Measurements from ENCODE around the gene MT1F. TPM values are rescaled to one million over a fixed set of nuclear protein-coding genes. Genes with fewer than 3 reads are reported as not detected.

MT1F gene
- polyA plus RNA-seq, result 1.5 to 4.1 TPM (median 2.3 TPM) in 3 replicates
- not detected for polyA plus RNA-seq (2011; ENCODE audit: low read depth)
- polyA plus RNA-seq (2011; cell fraction: cytosol; rRNA removed), result 1.7 and 3.3 TPM in 2 replicates
- 0.90 and 1.1 TPM in 2 replicates for polyA plus RNA-seq (2011; cell fraction: nucleus; rRNA removed)
- 1.7 and 6.5 TPM in 2 replicates for polyA plus RNA-seq (2012; ENCODE audit: low replicate concordance)
- polyA minus RNA-seq, result 0.79 to 4.8 TPM (median 2.5 TPM) in 3 replicates
- polyA minus RNA-seq (2011; cell fraction: cytosol; rRNA and poly(A)+ RNA removed), result 4.2 TPM
- polyA minus RNA-seq (2011; cell fraction: nucleus; rRNA and poly(A)+ RNA removed), result 0.74 TPM in 1 of 2 replicates, not detected in the other

DNA sequence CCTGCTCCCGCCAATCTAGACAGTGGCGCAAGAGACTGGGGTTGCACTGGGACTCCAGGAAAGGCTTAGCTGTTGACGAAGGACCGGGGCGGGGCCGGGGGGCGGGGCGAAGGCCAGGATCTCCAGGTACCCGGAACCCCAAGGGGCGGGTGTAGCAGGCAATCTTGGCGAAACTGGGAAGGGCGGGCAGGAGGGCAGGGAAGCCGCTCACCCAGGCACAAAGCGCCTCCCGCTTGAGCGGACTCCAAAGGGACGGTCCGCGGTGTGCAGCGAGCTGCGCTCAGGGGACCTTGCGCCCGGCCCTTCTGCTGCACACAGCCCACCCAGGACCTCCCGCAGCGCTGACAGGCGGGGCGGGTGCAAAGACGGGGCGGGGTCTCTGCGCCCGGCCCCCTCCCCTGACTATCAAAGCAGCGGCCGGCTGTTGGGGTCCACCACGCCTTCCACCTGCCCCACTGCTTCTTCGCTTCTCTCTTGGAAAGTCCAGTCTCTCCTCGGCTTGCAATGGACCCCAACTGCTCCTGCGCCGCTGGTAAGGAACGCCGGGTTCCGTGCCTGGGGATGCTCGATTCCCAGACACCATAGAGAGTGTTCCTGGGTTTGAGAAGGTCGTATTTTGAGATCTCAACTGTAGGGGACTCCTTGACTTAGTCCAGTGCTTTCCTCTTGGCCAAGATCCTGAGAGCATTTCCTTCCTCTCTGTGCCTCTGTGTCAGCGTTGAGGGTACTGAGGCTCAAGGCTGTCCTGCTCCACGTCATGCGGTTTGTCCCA lies at the start of gene MT1F:
Gene MT1F, plus strand, starts transcription at position 405 of the 772 bp plus-strand sequence. Its CDS starts 100 bp downstream, at position 505.
- Histone ChIP-seq H3K36me3 (ENCODE audit: control insufficient read depth in 2 of 2, extremely low read depth in 1 of 2, insufficient read depth in 2 of 2, low read length in 2 of 2) (no peaks in the 10 kb centered on the region), H2AFZ (ENCODE audit: control insufficient read depth, low read length) (peak within 1 kb of the TSS; percentile 81), H3K4me3 (ENCODE audit: control insufficient read depth in 2 of 3, extremely low read depth in 1 of 3, insufficient read depth in 2 of 3, low read depth in 1 of 3, low read length in 3 of 3) (peak within 1 kb of the TSS; percentile 55 to 65 (median 59)), H3K4me2 (ENCODE audit: control insufficient read depth, extremely low read depth, insufficient read depth, low read depth, low read length) (peak within 1 kb of the TSS; percentile 79), H3K27me3 (ENCODE audit: control insufficient read depth, extremely low read depth, insufficient read depth, low read length) (peaks cover 19% of the 10 kb centered on the region), H3K9me1 (ENCODE audit: control insufficient read depth, extremely low read depth, insufficient read depth, low read length) (no peaks in the 10 kb centered on the region), H3K27ac (ENCODE audit: control insufficient read depth, insufficient read depth, low read length) (no peak within 1 kb of the TSS), H3K9ac (ENCODE audit: control insufficient read depth, extremely low read depth, insufficient read depth, low read length) (peak within 1 kb of the TSS; percentile 43), H4K20me1 (ENCODE audit: control insufficient read depth, extremely low read depth, insufficient read depth, low read length) (no peaks in the 10 kb centered on the region), H3K79me2 (ENCODE audit: control insufficient read depth, insufficient read depth, low read length) (no peaks in the 10 kb centered on the region), H3K4me1 (ENCODE audit: control insufficient read depth, extremely low read depth, insufficient read depth, low read length) (peaks cover 6% of the 10 kb centered on the region), H3K9me3 (ENCODE audit: control insufficient read depth, low read depth, low read length) (no peaks in the 10 kb centered on the region)
- DNase-seq (ENCODE audit: low read depth, low spot score) (peak; percentile 53), FAIRE-seq (peak; percentile 86)
- dilution Hi-C loops (cut with MboI; ENCODE audit: extremely low pct_ligation_motif_present, low sequenced_read_pairs), result no loop called here
- TF ChIP-seq EZH2 (IDR thresholded peaks at IDR 0.05; ENCODE audit: low read length), result no peak
- TF ChIP-seq, protein P1, sequence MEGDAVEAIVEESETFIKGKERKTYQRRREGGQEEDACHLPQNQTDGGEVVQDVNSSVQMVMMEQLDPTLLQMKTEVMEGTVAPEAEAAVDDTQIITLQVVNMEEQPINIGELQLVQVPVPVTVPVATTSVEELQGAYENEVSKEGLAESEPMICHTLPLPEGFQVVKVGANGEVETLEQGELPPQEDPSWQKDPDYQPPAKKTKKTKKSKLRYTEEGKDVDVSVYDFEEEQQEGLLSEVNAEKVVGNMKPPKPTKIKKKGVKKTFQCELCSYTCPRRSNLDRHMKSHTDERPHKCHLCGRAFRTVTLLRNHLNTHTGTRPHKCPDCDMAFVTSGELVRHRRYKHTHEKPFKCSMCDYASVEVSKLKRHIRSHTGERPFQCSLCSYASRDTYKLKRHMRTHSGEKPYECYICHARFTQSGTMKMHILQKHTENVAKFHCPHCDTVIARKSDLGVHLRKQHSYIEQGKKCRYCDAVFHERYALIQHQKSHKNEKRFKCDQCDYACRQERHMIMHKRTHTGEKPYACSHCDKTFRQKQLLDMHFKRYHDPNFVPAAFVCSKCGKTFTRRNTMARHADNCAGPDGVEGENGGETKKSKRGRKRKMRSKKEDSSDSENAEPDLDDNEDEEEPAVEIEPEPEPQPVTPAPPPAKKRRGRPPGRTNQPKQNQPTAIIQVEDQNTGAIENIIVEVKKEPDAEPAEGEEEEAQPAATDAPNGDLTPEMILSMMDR (optimal IDR thresholded peaks at IDR 0.05 in 1 of 3, IDR thresholded peaks at IDR 0.05 in 1 of 3, conservative IDR thresholded peaks at IDR 0.05 in 1 of 3; ENCODE audit: extremely low read depth in 1 of 3, insufficient read depth in 2 of 3, low read length in 3 of 3), result peak in 1 of 3 experiments; percentile 17

DNA sequence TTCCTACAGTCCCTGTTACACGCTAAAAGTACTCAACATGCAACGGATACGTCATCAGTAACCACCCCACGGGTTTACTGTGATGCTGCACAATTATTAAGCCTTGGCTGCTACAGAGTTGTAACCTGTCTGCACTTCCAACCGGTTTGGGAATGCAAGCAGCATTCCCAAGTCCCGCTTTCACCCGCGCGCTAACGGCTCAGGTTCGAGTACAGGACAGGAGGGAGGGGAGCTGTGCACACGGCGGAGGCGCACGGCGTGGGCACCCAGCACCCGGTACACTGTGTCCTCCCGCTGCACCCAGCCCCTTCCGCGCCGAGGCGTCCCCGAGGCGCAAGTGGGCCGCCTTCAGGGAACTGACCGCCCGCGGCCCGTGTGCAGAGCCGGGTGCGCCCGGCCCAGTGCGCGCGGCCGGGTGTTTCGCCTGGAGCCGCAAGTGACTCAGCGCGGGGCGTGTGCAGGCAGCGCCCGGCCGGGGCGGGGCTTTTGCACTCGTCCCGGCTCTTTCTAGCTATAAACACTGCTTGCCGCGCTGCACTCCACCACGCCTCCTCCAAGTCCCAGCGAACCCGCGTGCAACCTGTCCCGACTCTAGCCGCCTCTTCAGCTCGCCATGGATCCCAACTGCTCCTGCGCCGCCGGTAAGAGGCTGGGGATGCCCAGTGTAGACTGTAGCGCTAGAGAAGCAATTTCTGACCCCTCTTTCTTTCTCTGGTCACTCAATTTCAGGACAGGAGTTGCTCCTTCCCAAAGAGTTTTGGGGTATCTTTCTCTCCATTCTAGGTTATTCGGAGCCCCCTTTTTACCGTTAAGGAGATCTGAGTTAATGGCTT lies 49.5 kb upstream of the MT1F start, which contains the start of gene MT2A:
Gene MT2A, plus strand, starts transcription at position 542 of the 833 bp plus-strand sequence. Its CDS starts 72 bp downstream, at position 614.
- no peak for FAIRE-seq
- H3K79me2 ChIP-seq (ENCODE audit: control insufficient read depth, insufficient read depth, low read length), result no peaks in the 10 kb centered on the region
- no peaks in the 10 kb centered on the region for H3K9me1 ChIP-seq (ENCODE audit: control insufficient read depth, extremely low read depth, insufficient read depth, low read length)

More for the DNA sequence above, 49.5 kb upstream of the MT1F start, which contains the start of gene MT2A:
- TF ChIP-seq EZH2 (IDR thresholded peaks at IDR 0.05; ENCODE audit: low read length), result no peak
- TF ChIP-seq, protein P1 (optimal IDR thresholded peaks at IDR 0.05 in 1 of 3, IDR thresholded peaks at IDR 0.05 in 1 of 3, conservative IDR thresholded peaks at IDR 0.05 in 1 of 3; ENCODE audit: extremely low read depth in 1 of 3, insufficient read depth in 2 of 3, low read length in 3 of 3), result no peak
- peak within 1 kb of the TSS; percentile 79 for H3K9ac ChIP-seq (ENCODE audit: control insufficient read depth, extremely low read depth, insufficient read depth, low read length)
- H3K9me3 ChIP-seq (ENCODE audit: control insufficient read depth, low read depth, low read length), result no peaks in the 10 kb centered on the region
- DNase-seq (ENCODE audit: low read depth, low spot score), result peak; percentile 94
- no peak within 1 kb of the TSS for H2AFZ ChIP-seq (ENCODE audit: control insufficient read depth, low read length)
- no peaks in the 10 kb centered on the region for H3K36me3 ChIP-seq (ENCODE audit: control insufficient read depth in 2 of 2, extremely low read depth in 1 of 2, insufficient read depth in 2 of 2, low read length in 2 of 2)
- peak within 1 kb of the TSS; percentile 95 for H3K27ac ChIP-seq (ENCODE audit: control insufficient read depth, insufficient read depth, low read length)
- H4K20me1 ChIP-seq (ENCODE audit: control insufficient read depth, extremely low read depth, insufficient read depth, low read length), result no peaks in the 10 kb centered on the region
- peaks cover 61% of the 10 kb centered on the region for H3K4me1 ChIP-seq (ENCODE audit: control insufficient read depth, extremely low read depth, insufficient read depth, low read length)
- H3K4me2 ChIP-seq (ENCODE audit: control insufficient read depth, extremely low read depth, insufficient read depth, low read depth, low read length), result peak within 1 kb of the TSS; percentile 95
- H3K4me3 ChIP-seq (ENCODE audit: control insufficient read depth in 2 of 3, extremely low read depth in 1 of 3, insufficient read depth in 2 of 3, low read depth in 1 of 3, low read length in 3 of 3), result peak within 1 kb of the TSS; percentile 46 to 92 (median 86)
- dilution Hi-C loops (cut with MboI; ENCODE audit: extremely low pct_ligation_motif_present, low sequenced_read_pairs), result no loop called here
- H3K27me3 ChIP-seq (ENCODE audit: control insufficient read depth, extremely low read depth, insufficient read depth, low read length), result no peaks in the 10 kb centered on the region
